ENCODE data around the gene SH3RF3.
"Not testable (repeated sequence)": the region's sequence is repeated elsewhere in the genome, so short reads cannot be mapped to it uniquely, and the experiment has no call there.

SH3RF3 gene

GRCh38 chr2:109218087-109218791 lies 89.2 kb downstream of the SH3RF3 start:
- peak overlapping the region; percentile 49; the same call in 1 of the 2 replicates for H3K4me3 ChIP-seq
- no peaks in the 10 kb centered on the region for H3K36me3 ChIP-seq
- peak overlapping the region; percentile 74 for H3K27ac ChIP-seq
- no peak for TF ChIP-seq Cebpa-rat (IDR thresholded peaks at IDR 0.05)
- peak overlapping the region; percentile 53 for H3K9ac ChIP-seq
- no peaks in the 10 kb centered on the region for H3K9me3 ChIP-seq
- H3K27me3 ChIP-seq: peaks cover 22% of the 10 kb centered on the region
- H3K4me2 ChIP-seq: peak overlapping the region; percentile 99
- H3K4me1 ChIP-seq: peaks cover 78% of the 10 kb centered on the region
- peaks cover 58% of the 10 kb centered on the region for H4K20me1 ChIP-seq

DNA sequence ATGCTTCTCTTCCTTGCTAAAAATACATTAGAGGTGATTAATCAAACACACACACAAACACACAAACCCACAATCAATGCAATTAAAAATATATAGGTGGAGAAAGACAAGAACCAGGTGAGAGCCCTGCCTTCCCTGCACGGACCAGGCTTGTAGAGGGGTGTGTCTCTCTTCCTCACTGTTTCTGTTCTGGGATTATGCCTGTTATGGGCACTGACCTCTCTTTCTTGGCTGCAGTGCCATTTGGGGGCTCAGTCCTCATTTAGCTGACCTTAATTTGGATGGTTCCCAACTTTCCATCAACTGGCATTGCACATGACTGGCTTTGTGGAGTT lies 89.8 kb downstream of the SH3RF3 start:
- Histone ChIP-seq H3K4me2 (peak overlapping the region; percentile 99), H3K9ac (0 out of 2 replicates have a peak overlapping the region, but pooled peaks have one; percentile 53), H4K20me1 (peaks cover 57% of the 10 kb centered on the region), H3K4me3 (no peak overlapping the region), H3K27me3 (peaks cover 17% of the 10 kb centered on the region; the same call in 1 of the 2 replicates), H3K4me1 (peaks cover 78% of the 10 kb centered on the region), H3K27ac (peak overlapping the region; percentile 74), H3K9me3 (no peaks in the 10 kb centered on the region), H3K36me3 (no peaks in the 10 kb centered on the region)
- TF ChIP-seq Cebpa-rat (IDR thresholded peaks at IDR 0.05): no peak

- Histone ChIP-seq H3K4me2 (no peak overlapping the region), H3K27me3 (peaks cover 6% of the 10 kb centered on the region; the same call in 1 of the 2 replicates)
Observed at GRCh38 chr2:109220860-109221259, 91.9 kb downstream of the SH3RF3 start.

GRCh38 chr2:109221316-109221715 lies 92.3 kb downstream of the SH3RF3 start:
- H3K4me3 ChIP-seq, H3K9me3 ChIP-seq, H3K27me3 ChIP-seq, H3K27ac ChIP-seq, H3K9ac ChIP-seq, H3K4me2 ChIP-seq, H3K36me3 ChIP-seq: not testable (repeated sequence)
- Histone ChIP-seq H4K20me1 (peaks cover 55% of the 10 kb centered on the region), H3K4me1 (peaks cover 78% of the 10 kb centered on the region)

More at GRCh38 chr2:109220860-109221259, 91.9 kb downstream of the SH3RF3 start:
- no peaks in the 10 kb centered on the region for H3K36me3 ChIP-seq
- no peak overlapping the region for H3K27ac ChIP-seq
- no peak overlapping the region for H3K9ac ChIP-seq
- H3K9me3 ChIP-seq: no peaks in the 10 kb centered on the region
- H3K4me3 ChIP-seq: no peak overlapping the region
- peaks cover 78% of the 10 kb centered on the region for H3K4me1 ChIP-seq
- TF ChIP-seq Cebpa-rat (IDR thresholded peaks at IDR 0.05): no peak
- peaks cover 55% of the 10 kb centered on the region for H4K20me1 ChIP-seq

GRCh38 chr2:109222422-109222821 lies 93.4 kb downstream of the SH3RF3 start:
- H3K9me3 ChIP-seq: no peaks in the 10 kb centered on the region
- H3K4me1 ChIP-seq: peaks cover 78% of the 10 kb centered on the region
- H3K36me3 ChIP-seq: no peaks in the 10 kb centered on the region
- no peaks in the 10 kb centered on the region for H3K27me3 ChIP-seq
- H3K9ac ChIP-seq: no peak overlapping the region
- H4K20me1 ChIP-seq: peaks cover 55% of the 10 kb centered on the region
- 0 out of 2 replicates have a peak overlapping the region, but pooled peaks have one; percentile 16 for H3K27ac ChIP-seq
- no peak overlapping the region for H3K4me3 ChIP-seq
- H3K4me2 ChIP-seq: peak overlapping the region; percentile 34
- TF ChIP-seq Cebpa-rat (IDR thresholded peaks at IDR 0.05): no peak

DNA sequence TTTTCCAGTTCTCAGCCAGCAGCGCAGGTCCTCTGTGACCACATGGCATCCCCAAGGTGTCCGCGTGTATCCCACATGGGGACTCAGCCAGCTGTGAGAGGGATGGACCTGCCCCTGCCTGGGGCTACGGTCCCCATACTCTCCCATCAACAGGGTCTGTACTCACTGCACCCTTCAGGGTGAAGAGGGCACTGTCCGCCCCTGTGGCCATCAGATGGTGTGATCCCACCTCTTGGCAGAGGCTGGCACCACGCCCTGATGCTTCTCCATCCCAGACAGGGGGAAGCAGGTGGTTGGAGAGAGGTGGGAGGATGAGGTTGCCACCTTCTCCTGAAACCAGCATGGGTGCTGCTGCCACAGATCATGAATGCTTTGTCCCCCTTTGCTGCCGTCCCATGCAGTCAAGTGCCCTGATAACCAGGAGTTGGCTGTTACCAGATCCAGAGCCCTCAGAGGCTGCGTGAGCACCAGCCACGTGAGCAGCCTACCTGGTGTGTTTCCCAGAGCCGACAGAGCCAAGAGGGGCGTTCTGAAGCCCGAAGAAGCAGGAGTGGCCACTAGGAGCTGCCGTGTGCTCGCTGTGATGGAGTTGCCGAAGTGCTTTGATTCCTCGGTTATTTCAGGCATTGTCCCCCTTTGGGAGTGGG lies 93.9 kb downstream of the SH3RF3 start:
- Histone ChIP-seq H3K4me3 (no peak overlapping the region), H3K4me2 (peak overlapping the region; percentile 34), H3K36me3 (no peaks in the 10 kb centered on the region), H4K20me1 (peaks cover 55% of the 10 kb centered on the region), H3K4me1 (peaks cover 78% of the 10 kb centered on the region), H3K9me3 (no peaks in the 10 kb centered on the region), H3K27ac (peak overlapping the region; percentile 16; the same call in 1 of the 2 replicates), H3K27me3 (no peaks in the 10 kb centered on the region), H3K9ac (no peak overlapping the region)
- no peak for TF ChIP-seq Cebpa-rat (IDR thresholded peaks at IDR 0.05)

DNA sequence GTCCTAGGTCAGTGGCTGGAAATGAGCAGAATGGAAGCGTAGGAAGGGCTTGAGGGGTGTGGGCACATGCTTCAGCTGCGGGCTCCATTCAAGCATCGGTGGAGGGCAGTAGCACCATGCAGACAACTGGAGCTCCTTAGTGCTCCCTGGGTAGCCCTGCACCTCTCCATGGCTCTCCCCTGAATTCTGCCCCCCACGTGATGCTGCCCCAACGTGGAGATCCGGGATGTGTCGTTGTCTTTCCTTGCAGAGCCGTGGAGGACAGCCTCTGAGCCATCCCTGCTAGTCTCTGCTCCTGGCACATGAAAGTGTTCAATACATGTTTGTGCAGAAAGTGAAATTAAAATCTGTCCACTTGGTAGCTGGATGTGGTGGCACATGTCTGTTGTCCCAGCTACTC lies 94.5 kb downstream of the SH3RF3 start:
- Histone ChIP-seq H3K9ac (no peak overlapping the region), H3K4me1 (peaks cover 78% of the 10 kb centered on the region)

DNA sequence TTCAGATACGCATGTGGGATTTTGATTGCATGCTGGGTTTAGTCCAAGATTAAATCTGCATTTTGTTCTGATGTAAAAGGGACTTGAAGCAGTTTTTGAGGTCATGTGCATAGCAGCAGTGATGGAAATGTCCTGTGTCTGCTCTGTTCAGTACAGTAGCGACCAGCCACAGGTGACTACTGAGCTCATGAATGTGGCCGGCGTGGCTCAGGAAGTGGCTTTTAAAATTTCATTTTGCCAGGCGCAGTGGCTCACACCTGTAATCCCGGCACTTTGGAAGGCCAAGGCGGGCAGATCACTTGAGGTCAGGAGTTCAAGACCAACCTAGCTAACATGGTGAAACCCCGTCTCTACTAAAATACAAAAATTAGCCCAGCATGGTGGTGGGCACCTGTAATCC lies 95.3 kb downstream of the SH3RF3 start:
- H3K9me3 ChIP-seq, H3K4me3 ChIP-seq, H3K27me3 ChIP-seq, H3K27ac ChIP-seq, H3K36me3 ChIP-seq, H3K9ac ChIP-seq: not testable (repeated sequence)
- Histone ChIP-seq H4K20me1 (peaks cover 66% of the 10 kb centered on the region), H3K4me2 (peak overlapping the region; percentile 52; the same call in 1 of the 2 replicates), H3K4me1 (peaks cover 78% of the 10 kb centered on the region)

More for the DNA sequence above, 94.5 kb downstream of the SH3RF3 start:
- Histone ChIP-seq H4K20me1 (peaks cover 58% of the 10 kb centered on the region), H3K9me3 (no peaks in the 10 kb centered on the region), H3K4me2 (no peak overlapping the region; the same call in 1 of the 2 replicates), H3K36me3 (no peaks in the 10 kb centered on the region), H3K27ac (no peak overlapping the region), H3K27me3 (no peaks in the 10 kb centered on the region), H3K4me3 (no peak overlapping the region)
- no peak for TF ChIP-seq Cebpa-rat (IDR thresholded peaks at IDR 0.05)

DNA sequence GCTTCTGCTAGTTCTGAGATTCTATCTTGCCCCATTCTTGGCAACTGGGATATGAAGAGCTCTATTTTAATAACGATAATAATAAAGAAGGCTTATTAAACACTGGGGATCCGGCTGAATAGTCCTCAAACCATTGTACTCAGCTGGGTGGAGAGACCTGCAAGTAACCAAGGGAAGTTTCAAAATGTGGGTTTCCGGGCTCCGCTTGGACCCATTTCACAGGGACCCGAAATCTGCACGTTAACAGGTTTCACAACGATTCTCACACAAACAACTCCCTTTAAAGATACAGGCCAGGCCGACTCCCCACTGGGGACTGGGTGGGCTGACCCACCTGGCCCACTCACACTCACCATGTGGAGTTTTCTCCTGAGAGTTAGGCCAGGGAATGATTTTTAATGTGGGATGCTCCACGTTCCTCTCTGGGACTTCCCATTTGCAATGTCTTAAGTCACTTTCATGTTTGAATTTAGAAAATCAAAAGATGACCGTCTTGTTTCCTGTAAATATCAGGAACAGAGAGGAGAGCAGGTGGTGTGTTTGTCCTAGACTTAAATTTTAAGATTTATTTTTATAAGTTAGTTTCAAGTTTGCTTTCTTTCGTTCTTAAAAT lies 96.3 kb downstream of the SH3RF3 start:
- H3K4me1 ChIP-seq: peaks cover 81% of the 10 kb centered on the region
- no peaks in the 10 kb centered on the region for H3K36me3 ChIP-seq
- H3K4me3 ChIP-seq: no peak overlapping the region
- H3K9ac ChIP-seq: no peak overlapping the region
- no peaks in the 10 kb centered on the region for H3K9me3 ChIP-seq
- H3K27me3 ChIP-seq: no peaks in the 10 kb centered on the region
- TF ChIP-seq Cebpa-rat (IDR thresholded peaks at IDR 0.05): no peak
- H3K4me2 ChIP-seq: peak overlapping the region; percentile 52
- H4K20me1 ChIP-seq: peaks cover 70% of the 10 kb centered on the region
- H3K27ac ChIP-seq: no peak overlapping the region

DNA sequence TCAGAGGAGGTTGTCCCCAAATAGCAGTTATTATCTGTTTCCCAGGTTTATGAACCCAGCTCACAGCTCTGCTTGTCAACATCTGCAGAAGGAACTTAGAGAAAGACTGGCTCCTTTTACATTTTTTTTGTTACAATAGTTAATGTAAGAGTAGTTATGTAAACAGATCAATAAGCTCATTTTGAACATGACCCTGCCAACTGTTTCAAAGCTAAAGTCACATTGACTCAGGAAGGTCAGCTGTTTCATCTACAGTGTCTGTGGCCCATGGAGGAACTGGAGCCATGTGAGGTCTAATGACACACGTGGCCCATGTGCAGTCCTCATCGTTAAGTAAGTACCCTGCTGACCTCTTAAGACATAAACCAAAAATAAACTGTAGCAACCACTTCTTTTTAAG lies 97.1 kb downstream of the SH3RF3 start:
- no peak for TF ChIP-seq Cebpa-rat (IDR thresholded peaks at IDR 0.05)
- Histone ChIP-seq H3K36me3 (no peaks in the 10 kb centered on the region), H3K27ac (no peak overlapping the region), H3K9me3 (no peaks in the 10 kb centered on the region), H4K20me1 (peaks cover 78% of the 10 kb centered on the region), H3K27me3 (no peaks in the 10 kb centered on the region), H3K4me1 (peaks cover 89% of the 10 kb centered on the region), H3K9ac (no peak overlapping the region), H3K4me2 (peak overlapping the region; percentile 52), H3K4me3 (no peak overlapping the region)

Measured in BLaER1 (cell line).